ENCODE measurements around the gene BARX2. TPM values are rescaled to one million over a fixed set of nuclear protein-coding genes. Genes with fewer than 3 reads are reported as not detected.
A peak's percentile ranks its signal among the peaks of the same experiment; 100 is the strongest.

BARX2 gene
- total and polyA plus RNA-seq, 7 donors: 1.8 to 6.0 TPM; not detected in 5

DNA sequence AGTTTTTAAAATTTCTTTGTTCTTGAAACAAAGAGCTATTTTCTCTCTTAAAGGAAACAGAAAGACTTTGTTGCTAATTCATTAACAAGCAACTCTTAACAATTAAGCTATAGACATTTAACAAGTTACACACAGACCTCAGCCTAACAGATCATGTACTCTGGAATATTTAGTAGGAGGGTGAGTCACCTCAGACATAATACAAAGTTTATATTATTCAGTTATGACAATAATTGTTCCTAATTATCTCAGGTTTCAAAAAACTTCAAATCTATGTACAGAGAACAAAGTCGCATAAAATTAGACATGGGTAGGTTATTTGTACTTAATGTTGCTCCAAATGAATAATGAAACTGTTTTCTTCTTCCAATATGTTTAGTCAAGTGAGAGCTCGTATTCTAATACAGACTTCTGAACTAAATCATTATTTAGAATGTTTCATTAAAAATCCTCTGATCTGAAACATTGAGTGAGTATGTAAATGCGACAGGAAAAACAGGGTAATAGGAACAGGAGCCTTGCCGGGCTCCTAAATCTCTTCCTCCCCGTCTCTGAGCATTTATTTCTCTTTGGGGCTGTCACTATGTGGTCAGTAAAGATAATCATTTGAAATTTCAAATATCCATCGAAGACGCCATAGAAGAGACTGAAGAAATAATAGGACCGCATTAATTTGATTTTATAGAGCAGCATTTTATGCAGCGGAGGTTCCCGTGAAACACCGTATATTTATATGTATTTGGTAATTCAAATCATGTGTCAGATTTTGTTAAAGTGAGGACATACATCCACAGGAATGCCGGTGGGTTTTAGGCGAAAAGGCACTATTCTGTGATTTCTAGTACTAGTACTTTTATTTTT is 8.7 kb upstream of the BARX2 start:
- Histone ChIP-seq H3K4me3 (no peak overlapping the region), H3K36me3 (ENCODE audit: insufficient read depth in 1 of 2, low read depth in 1 of 2) (no peaks in the 10 kb centered on the region), H3K27ac (no peak overlapping the region), H3K27me3 (ENCODE audit: insufficient read depth in 3 of 3, low read length in 2 of 3) (peaks cover 5 to 76% (median 11%) of the 10 kb centered on the region in 3 donors), H3K9me3 (no peaks in the 10 kb centered on the region), H3K4me1 (no peaks in the 10 kb centered on the region)
- intact Hi-C loops (cut with DNase I): loop anchor here in 1 of 2 donors (10.0 kb wide), 1 partner anchor 378 kb away; no protein-coding TSS in a partner anchor
- 84 to 87% (median 85%) methylated on average over 13 of the region's 13 CpGs for WGBS, 3 donors
- ATAC-seq: no peak
- TF ChIP-seq, protein P1, sequence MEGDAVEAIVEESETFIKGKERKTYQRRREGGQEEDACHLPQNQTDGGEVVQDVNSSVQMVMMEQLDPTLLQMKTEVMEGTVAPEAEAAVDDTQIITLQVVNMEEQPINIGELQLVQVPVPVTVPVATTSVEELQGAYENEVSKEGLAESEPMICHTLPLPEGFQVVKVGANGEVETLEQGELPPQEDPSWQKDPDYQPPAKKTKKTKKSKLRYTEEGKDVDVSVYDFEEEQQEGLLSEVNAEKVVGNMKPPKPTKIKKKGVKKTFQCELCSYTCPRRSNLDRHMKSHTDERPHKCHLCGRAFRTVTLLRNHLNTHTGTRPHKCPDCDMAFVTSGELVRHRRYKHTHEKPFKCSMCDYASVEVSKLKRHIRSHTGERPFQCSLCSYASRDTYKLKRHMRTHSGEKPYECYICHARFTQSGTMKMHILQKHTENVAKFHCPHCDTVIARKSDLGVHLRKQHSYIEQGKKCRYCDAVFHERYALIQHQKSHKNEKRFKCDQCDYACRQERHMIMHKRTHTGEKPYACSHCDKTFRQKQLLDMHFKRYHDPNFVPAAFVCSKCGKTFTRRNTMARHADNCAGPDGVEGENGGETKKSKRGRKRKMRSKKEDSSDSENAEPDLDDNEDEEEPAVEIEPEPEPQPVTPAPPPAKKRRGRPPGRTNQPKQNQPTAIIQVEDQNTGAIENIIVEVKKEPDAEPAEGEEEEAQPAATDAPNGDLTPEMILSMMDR (IDR thresholded peaks at IDR 0.05): no peak
- DNase-seq: no peak

DNA sequence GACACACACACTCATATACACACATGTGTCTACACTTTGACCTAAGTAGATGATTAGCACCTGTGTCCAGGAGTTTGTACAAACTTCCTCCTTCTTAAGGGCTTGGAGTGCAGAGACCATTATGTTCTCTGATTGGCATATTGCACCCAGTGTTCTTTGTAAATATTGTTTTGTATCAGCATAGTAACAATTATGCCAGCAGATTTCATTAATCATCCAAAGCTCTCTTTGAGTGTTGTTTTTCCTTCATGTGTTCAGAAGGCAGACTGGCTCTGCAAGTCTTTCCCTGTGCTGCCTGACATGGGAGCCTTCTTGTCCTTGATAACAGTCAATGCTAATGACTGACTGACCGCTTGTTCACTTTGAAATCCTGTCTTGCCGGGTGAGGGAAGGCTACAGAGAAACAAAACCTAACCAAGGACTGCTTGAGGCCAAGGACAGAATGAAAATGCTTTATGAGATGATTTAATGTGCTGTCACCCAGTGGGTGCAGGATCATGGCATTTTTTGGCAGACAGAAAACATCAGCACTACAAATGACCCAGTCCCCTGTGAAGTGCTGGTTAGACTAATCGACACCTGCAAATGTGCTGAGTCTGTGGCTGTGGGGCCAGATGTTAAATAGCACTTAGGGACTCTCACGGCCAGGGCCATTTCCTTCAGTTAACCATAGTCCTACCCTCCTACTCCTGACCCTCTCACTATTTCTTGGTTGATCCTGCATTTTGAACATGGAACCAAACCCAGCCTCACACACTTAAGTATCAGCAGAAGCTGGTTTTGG is 6.6 kb upstream of the BARX2 start:
- DNase-seq: no peak
- Histone ChIP-seq H3K36me3 (ENCODE audit: insufficient read depth in 1 of 2, low read depth in 1 of 2) (no peaks in the 10 kb centered on the region), H3K4me1 (peaks cover 5% of the 10 kb centered on the region), H3K9me3 (no peaks in the 10 kb centered on the region), H3K27ac (no peak overlapping the region), H3K27me3 (ENCODE audit: insufficient read depth in 3 of 3, low read length in 2 of 3) (peaks cover 11 to 87% (median 11%) of the 10 kb centered on the region in 3 donors), H3K4me3 (no peak overlapping the region)
- WGBS, 3 donors: 43 to 51% (median 49%) methylated on average over 4 of the region's 4 CpGs
- TF ChIP-seq, protein P1 (IDR thresholded peaks at IDR 0.05): no peak
- ATAC-seq: no peak
- intact Hi-C loops (cut with DNase I): loop anchor here in 1 of 2 donors (10.0 kb wide), 1 partner anchor 376 kb away; no protein-coding TSS in a partner anchor

DNA sequence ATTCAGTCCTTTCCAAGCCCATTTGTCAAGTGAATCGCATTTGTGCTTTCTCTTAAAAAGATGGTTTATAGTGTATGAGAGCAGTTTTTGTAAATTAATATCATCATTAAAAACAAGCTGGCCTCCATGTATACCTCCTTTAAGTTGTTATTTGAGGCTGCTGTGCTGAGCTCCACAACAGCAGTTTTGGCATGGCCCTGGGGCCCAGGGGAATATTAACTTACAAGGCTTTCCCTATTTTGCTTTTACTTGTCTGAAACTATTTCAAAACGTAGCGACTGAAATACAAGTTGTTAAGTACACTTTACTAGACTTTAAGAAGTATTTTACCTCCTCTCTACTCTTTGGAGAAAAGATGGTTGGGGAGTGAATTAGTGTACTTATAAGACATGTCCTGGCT is 4.9 kb upstream of the BARX2 start:
- no peak for DNase-seq
- intact Hi-C loops (cut with DNase I): no loop called here
- Histone ChIP-seq H3K4me1 (peaks cover 5% of the 10 kb centered on the region), H3K9me3 (no peaks in the 10 kb centered on the region), H3K27me3 (ENCODE audit: insufficient read depth in 3 of 3, low read length in 2 of 3) (peaks cover 9 to 92% (median 21%) of the 10 kb centered on the region in 3 donors), H3K4me3 (no peak overlapping the region), H3K36me3 (ENCODE audit: insufficient read depth in 1 of 2, low read depth in 1 of 2) (no peaks in the 10 kb centered on the region), H3K27ac (no peak overlapping the region)
- no peak for ATAC-seq
- TF ChIP-seq, protein P1 (IDR thresholded peaks at IDR 0.05): no peak
- WGBS, 3 donors: 55 to 59% (median 58%) methylated on average over 3 of the region's 3 CpGs

DNA sequence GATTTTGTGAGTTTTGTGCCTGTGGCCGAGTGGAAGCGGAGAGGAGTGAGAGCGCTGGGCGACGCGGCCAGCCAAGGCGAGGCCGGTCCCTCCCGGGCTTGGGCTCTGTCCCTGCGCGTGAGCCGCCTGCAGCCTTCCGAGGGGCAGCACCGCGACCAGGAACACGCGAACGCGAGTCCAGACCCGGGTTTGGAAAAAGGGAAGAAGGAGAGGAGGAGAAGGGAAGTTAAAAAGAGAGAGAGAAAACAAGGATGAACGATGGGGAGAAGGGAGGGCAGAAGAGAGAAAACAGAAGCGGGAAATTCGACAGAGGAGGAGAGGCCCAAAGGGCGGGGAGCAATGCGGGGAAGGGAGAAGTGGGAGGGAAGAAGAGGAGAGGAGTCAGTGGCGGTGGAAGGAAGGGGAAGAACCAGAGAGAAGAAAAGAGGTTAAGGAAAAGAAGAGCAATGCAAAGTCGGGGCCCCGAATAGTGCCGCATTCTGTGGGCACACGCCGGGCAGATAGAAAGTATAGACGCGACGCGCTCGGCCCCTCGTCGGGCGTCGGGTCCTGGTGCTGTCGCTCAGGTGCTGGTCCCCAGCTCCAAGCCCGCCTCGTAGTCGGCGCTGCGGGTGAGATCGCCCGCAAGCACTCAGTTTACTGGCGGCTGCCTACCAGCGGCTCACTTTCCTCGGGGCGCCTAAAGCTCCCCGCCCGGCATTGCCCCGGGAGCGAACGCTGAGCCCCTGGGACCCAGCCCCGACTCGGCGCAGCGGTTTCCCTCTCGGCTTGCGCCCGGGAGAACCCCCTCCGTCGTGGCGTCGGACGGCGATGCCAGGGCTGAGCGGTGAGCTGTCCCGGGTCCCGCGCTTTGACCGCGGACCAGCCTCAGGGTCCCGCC is 2.8 kb upstream of the BARX2 start:
- peaks cover 10% of the 10 kb centered on the region for H3K4me1 ChIP-seq
- DNase-seq (peak in 1 of 2 donors; percentile 10), ATAC-seq (no peak)
- 11 to 14% (median 12%) methylated on average over 51 to 77 of the region's 77 CpGs for WGBS, 3 donors
- no peaks in the 10 kb centered on the region for H3K36me3 ChIP-seq (ENCODE audit: insufficient read depth in 1 of 2, low read depth in 1 of 2)
- H3K4me3 ChIP-seq: peak overlapping the region; percentile 47
- H3K27me3 ChIP-seq (ENCODE audit: insufficient read depth in 3 of 3, low read length in 2 of 3): peaks cover 0 to 94% (median 27%) of the 10 kb centered on the region in 3 donors
- TF ChIP-seq, protein P1 (IDR thresholded peaks at IDR 0.05): no peak
- H3K9me3 ChIP-seq: no peaks in the 10 kb centered on the region
- no peak overlapping the region for H3K27ac ChIP-seq
- intact Hi-C loops (cut with DNase I): no loop called here

All from psoas muscle (tissue), 8 donors.